Testis (tissue), 3 donors: ENCODE measurements around the gene ST3GAL6. TPM values are rescaled to one million over a fixed set of nuclear protein-coding genes. Genes with fewer than 3 reads are reported as not detected.

Source experiments
- DNase-seq: peaks from one replicate; pipeline ENCODE4 v3.0.0-alpha.2; 2019
- H3K27ac ChIP-seq, 2 donors: fragments of 200-600 bp; sonication (generic); one replicate each; pipeline ENCODE4 v1.5.1; 2019
- H3K27me3 ChIP-seq: fragments of 200-600 bp; sonication (generic); one replicate; pipeline ENCODE4 v1.5.1; 2019
- H3K36me3 ChIP-seq: fragments of 200-600 bp; sonication (generic); one replicate; pipeline ENCODE4 v1.5.1; 2017; ENCODE audit warnings: low read depth; ENCODE audit errors: missing control alignments
- H3K4me1 ChIP-seq: fragments of 200-600 bp; sonication (generic); one replicate; pipeline ENCODE4 v1.5.1; 2019
- H3K4me3 ChIP-seq, 2 donors: fragments of 200-600 bp; sonication (generic); one replicate each; pipeline ENCODE4 v1.5.1; 2017 to 2019
- H3K9me3 ChIP-seq: fragments of 200-600 bp; sonication (generic); one replicate; pipeline ENCODE4 v1.5.1; 2017
- CTCF ChIP-seq, 3 experiments: fragments of 450-650 bp in 2 of 3; fragments of 200-600 bp in 1 of 3; sonication (generic) in 1 of 3; IDR thresholded peaks; one replicate each; pipeline ENCODE4 v1.5.1; 2016 to 2019; ENCODE audit warnings: antibody characterized with exemption in 3 of 3, mild to moderate bottlenecking in 2 of 3, moderate library complexity in 1 of 3
- POLR2A ChIP-seq: fragments of 450-650 bp; IDR thresholded peaks from one replicate; pipeline ENCODE4 v1.6.1; 2017; ENCODE audit warnings: antibody characterized with exemption, mild to moderate bottlenecking, moderate library complexity
- WGBS, 2 donors: methylation state at CpG; one replicate each; pipeline ENCODE4 v1.1.5; 2018; 5-methylcytosine and 5-hydroxymethylcytosine counted together
- intact Hi-C: fragments of 100-400 bp; cut with DNase I; formaldehyde crosslinking; loops from one replicate; pipeline ENCODE4 v1.15.1; 2023; ENCODE audit warnings: low total_unique reads
- polyA plus RNA-seq: library from polyadenylated mRNA; stranded (reverse); fragments of 350-450 nt; fragmentation: Illumina TruSeq; extraction: RNeasy Lipid Tissue Mini Kit (QIAGEN cat#74804); gene quantifications from one replicate; pipeline ENCODE4 v1.2.3, GENCODE V29; 2014; ENCODE audit warnings: low read depth, low replicate concordance; ENCODE audit not compliant: insufficient read depth
- total RNA-seq, 2 donors: library from RNA; depleted of rRNA; stranded (reverse); fragments of >200 nt; gene quantifications; one replicate each; pipeline ENCODE4 v1.2.3, GENCODE V29; 2016

The ST3GAL6 gene
- total and polyA plus RNA-seq, 3 donors from 2014 or later, result 2.1 to 23.4 (median 3.7) TPM

GRCh38 chr3:98808071-98808470 lies 44.9 kb downstream of the ST3GAL6 start:
- TF ChIP-seq POLR2A (no peak), CTCF (IDR thresholded peaks at IDR 0.05) (no peak)
- no peaks in the 10 kb centered on the region for H3K4me1 ChIP-seq
- no peak overlapping the region for H3K4me3 ChIP-seq
- no peak for DNase-seq
- H3K36me3 ChIP-seq, result peaks cover 5% of the 10 kb centered on the region
- no peaks in the 10 kb centered on the region for H3K9me3 ChIP-seq
- intact Hi-C loops, result no loop called here
- 91 to 97% methylated on average over 2 of the region's 2 CpGs for WGBS, 2 donors
- H3K27ac ChIP-seq, result no peak overlapping the region
- H3K27me3 ChIP-seq, result no peaks in the 10 kb centered on the region

- 60 to 71% methylated on average over 3 of the region's 3 CpGs for WGBS, 2 donors
- no peak for DNase-seq
- Histone ChIP-seq H3K36me3 (peaks cover 5% of the 10 kb centered on the region), H3K4me1 (no peaks in the 10 kb centered on the region), H3K4me3 (no peak overlapping the region), H3K27me3 (no peaks in the 10 kb centered on the region), H3K9me3 (no peaks in the 10 kb centered on the region), H3K27ac (no peak overlapping the region)
- intact Hi-C loops, result no loop called here
- TF ChIP-seq POLR2A (no peak), CTCF (IDR thresholded peaks at IDR 0.05) (no peak)
Observed at GRCh38 chr3:98809557-98809956, 46.4 kb downstream of the ST3GAL6 start.

- WGBS, 2 donors, result 76 to 82% methylated on average over 6 of the region's 6 CpGs
- no peak for DNase-seq
- no peaks in the 10 kb centered on the region for H3K27me3 ChIP-seq
Observed at GRCh38 chr3:98811048-98811447, 47.9 kb downstream of the ST3GAL6 start.

GRCh38 chr3:98812851-98813374 lies 49.8 kb downstream of the ST3GAL6 start:
- intact Hi-C loops, result loop anchor here (10.0 kb wide), 2 partner anchors 218 to 882 kb away; partner anchors contain the start of gene CPOX
- H3K9me3 ChIP-seq, result no peaks in the 10 kb centered on the region
- TF ChIP-seq CTCF (IDR thresholded peaks at IDR 0.05) (peak; percentile 32 to 65 (median 36)), POLR2A (no peak)
- no peak for DNase-seq
- WGBS, 2 donors, result 58 to 67% methylated on average over 4 to 5 of the region's 5 CpGs
- no peaks in the 10 kb centered on the region for H3K4me1 ChIP-seq
- no peaks in the 10 kb centered on the region for H3K36me3 ChIP-seq
- H3K27me3 ChIP-seq, result no peaks in the 10 kb centered on the region
- no peak overlapping the region for H3K4me3 ChIP-seq
- H3K27ac ChIP-seq, result no peak overlapping the region

More at GRCh38 chr3:98811048-98811447, 47.9 kb downstream of the ST3GAL6 start:
- Histone ChIP-seq H3K36me3 (peaks cover 5% of the 10 kb centered on the region), H3K27ac (no peak overlapping the region), H3K4me1 (no peaks in the 10 kb centered on the region), H3K9me3 (no peaks in the 10 kb centered on the region), H3K4me3 (no peak overlapping the region)
- intact Hi-C loops, result loop anchor here (10.0 kb wide), 2 partner anchors 216 to 884 kb away; partner anchors contain the start of gene CPOX
- TF ChIP-seq POLR2A (no peak), CTCF (IDR thresholded peaks at IDR 0.05) (no peak)
